DND-41 (cell line): ENCODE data around the gene EDRF1.

ENCODE experiments used
- EZH2 ChIP-seq: IDR thresholded peaks from 3 replicates; pipeline ENCODE4 v1.6.1; 2012; ENCODE audit warnings: borderline replicate concordance, low read depth, mild to moderate bottlenecking, moderate library complexity, low read length, inconsistent platforms; ENCODE audit not compliant: severe bottlenecking
- TF ChIP-seq, protein P1 (sequence below): IDR thresholded peaks from 2 replicates; pipeline ENCODE4 v1.5.1; 2012; ENCODE audit warnings: borderline replicate concordance, low read length, moderate library complexity, mild to moderate bottlenecking; ENCODE audit not compliant: poor library complexity, severe bottlenecking; ENCODE audit errors: extremely low read depth

DNA sequence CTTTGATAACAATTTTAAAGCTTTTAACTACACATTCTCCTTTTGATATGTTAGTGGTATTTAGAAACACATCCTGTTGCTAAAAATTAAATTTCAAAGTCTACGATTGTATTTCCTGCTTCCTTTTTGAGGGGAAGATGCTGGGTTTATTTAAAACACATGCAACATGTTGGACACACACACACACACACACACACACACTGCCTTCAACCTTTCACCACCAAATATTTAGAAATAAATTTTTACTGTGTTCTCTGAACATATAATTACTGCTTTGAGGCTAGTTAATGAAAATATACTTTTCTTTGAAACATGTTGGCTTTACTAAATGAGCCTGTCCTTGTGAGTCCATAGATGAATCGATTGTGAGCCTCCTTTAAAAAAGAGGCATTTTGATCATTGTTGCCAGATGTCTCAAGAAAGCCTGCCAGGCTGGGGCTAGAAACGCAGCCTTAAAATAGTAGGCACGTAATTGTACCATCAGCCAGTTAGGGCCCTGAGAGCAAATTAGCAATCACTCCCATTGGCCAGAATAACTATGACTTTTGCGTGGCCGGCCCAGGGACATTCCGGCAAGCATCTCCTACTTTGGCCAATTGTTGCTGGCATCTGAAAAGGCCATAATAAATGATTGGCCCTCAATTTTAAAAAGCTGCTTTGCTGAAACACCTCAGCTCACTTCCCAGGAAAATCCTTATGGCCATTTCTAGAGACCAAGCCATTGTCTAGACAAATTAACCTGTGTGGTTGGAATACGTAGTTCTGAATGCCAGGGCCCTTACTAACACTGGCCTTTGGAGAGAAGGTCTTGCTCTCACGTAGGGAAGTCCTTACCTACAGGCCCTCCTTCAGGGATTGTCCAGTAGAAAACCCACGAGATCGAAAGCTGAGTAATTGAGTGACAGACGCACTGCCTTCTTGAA is 26.6 kb upstream of the EDRF1 start:
- TF ChIP-seq, protein P1, sequence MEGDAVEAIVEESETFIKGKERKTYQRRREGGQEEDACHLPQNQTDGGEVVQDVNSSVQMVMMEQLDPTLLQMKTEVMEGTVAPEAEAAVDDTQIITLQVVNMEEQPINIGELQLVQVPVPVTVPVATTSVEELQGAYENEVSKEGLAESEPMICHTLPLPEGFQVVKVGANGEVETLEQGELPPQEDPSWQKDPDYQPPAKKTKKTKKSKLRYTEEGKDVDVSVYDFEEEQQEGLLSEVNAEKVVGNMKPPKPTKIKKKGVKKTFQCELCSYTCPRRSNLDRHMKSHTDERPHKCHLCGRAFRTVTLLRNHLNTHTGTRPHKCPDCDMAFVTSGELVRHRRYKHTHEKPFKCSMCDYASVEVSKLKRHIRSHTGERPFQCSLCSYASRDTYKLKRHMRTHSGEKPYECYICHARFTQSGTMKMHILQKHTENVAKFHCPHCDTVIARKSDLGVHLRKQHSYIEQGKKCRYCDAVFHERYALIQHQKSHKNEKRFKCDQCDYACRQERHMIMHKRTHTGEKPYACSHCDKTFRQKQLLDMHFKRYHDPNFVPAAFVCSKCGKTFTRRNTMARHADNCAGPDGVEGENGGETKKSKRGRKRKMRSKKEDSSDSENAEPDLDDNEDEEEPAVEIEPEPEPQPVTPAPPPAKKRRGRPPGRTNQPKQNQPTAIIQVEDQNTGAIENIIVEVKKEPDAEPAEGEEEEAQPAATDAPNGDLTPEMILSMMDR = no peak
- no peak for TF ChIP-seq EZH2
